Muscle layer of colon (tissue), 2 donors: Measurements from ENCODE around the gene ARHGEF39.

ENCODE experiments used
- H3K27ac ChIP-seq: one replicate; pipeline ENCODE4 v1.7.0; 2013; ENCODE audit warnings: low read depth, mild to moderate bottlenecking, low read length, moderate library complexity
- H3K27me3 ChIP-seq, 2 donors: one replicate each; pipeline ENCODE4 v1.7.0; 2013; ENCODE audit warnings: low read length in 2 of 2, mild to moderate bottlenecking in 2 of 2; ENCODE audit not compliant: insufficient read depth in 2 of 2, control insufficient read depth in 1 of 2
- H3K36me3 ChIP-seq: one replicate; pipeline ENCODE4 v1.7.0; 2013; ENCODE audit warnings: mild to moderate bottlenecking, low read length; ENCODE audit not compliant: insufficient read depth
- H3K4me1 ChIP-seq: one replicate; pipeline ENCODE4 v1.7.0; 2013; ENCODE audit warnings: mild to moderate bottlenecking, low read length; ENCODE audit not compliant: insufficient read depth
- H3K4me3 ChIP-seq, 2 donors: one replicate each; pipeline ENCODE4 v1.7.0; 2013; ENCODE audit warnings: low read length in 2 of 2, low read depth in 1 of 2, mild to moderate bottlenecking in 1 of 2, moderate library complexity in 1 of 2
- H3K9ac ChIP-seq: one replicate; pipeline ENCODE4 v1.7.0; 2013; ENCODE audit warnings: low read length
- H3K9me3 ChIP-seq: one replicate; pipeline ENCODE4 v1.7.0; 2013; ENCODE audit warnings: mild to moderate bottlenecking, low read length
- donor health status: abdominal sarcoma.
- donor health status: Adenocarcinoma of cecum.

The ARHGEF39 gene

DNA sequence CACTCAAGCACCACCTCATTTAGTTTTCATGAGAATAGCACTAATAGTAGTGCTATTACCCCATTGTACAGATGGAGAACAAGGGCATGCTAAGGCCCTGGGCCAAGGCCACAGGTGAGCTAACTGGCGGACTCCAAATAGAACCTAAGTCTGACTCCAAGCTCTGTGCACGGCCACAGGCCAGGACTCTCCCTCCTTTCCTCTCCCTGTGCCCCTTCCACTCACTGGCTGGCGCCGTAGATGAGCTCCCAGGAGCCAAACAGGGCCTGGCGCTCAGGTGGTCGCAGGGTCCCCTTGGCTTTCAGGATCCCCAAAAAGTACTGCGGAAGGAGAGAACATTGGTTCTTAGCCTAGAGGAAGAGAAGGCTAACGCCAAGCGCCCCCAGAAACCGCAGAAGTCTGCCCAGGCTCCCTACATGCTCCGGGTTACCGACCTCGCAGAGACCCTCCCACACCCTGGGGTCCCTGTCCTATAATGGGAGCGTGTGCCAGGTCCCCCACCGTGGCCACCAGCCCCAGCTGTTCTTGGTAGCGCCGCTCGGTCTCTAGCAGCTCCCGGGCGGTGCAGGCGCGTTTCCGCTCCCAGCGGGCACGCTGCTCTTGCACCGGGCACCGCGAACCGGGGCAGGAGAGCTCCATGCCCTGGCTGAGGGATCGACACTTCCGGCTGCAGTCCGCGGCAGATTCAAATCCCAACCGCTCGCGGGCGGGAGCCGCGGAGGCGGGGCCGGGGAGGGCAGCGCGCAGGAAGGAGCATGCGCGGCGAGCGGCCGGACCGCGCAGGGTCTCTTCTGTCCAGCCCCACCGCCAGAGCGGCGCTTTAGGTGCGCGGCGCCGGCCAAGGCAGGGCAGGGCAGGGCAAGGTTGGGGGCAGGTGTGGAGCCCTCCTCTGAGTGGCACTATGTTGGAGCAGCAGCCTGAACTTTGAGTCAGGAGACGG lies at the start of gene ARHGEF39:
TSS of gene ARHGEF39 (minus strand) at position 665 of the 940 bp plus-strand sequence. CDS start at position 639, 26 bp downstream.
- Histone ChIP-seq H3K9me3 (no peaks in the 10 kb centered on the region), H3K27me3 (no peaks in the 10 kb centered on the region), H3K4me1 (peaks cover 31% of the 10 kb centered on the region), H3K9ac (peak within 1 kb of the TSS; percentile 54), H3K36me3 (peaks cover 17% of the 10 kb centered on the region), H3K27ac (peak within 1 kb of the TSS; percentile 76), H3K4me3 (peak within 1 kb of the TSS; percentile 25 to 59)

- no peak overlapping the region for H3K9ac ChIP-seq
- no peaks in the 10 kb centered on the region for H3K4me1 ChIP-seq
- H3K27ac ChIP-seq = no peak overlapping the region
- H3K27me3 ChIP-seq = no peaks in the 10 kb centered on the region
- H3K36me3 ChIP-seq = peaks cover 91% of the 10 kb centered on the region
- H3K4me3 ChIP-seq = no peak overlapping the region
- no peaks in the 10 kb centered on the region for H3K9me3 ChIP-seq
These were observed 49.1 kb upstream of the ARHGEF39 start for GRCh38 chr9:35714123-35714522.

- H3K4me1 ChIP-seq = no peaks in the 10 kb centered on the region
- no peak overlapping the region for H3K9ac ChIP-seq
- no peak overlapping the region for H3K4me3 ChIP-seq
- H3K9me3 ChIP-seq = no peaks in the 10 kb centered on the region
- peaks cover 91% of the 10 kb centered on the region for H3K36me3 ChIP-seq
- H3K27ac ChIP-seq = no peak overlapping the region
- no peaks in the 10 kb centered on the region for H3K27me3 ChIP-seq
These were observed 48.6 kb upstream of the ARHGEF39 start for GRCh38 chr9:35713578-35713977.

GRCh38 chr9:35712762-35713400 lies 47.9 kb upstream of the ARHGEF39 start:
- H3K36me3 ChIP-seq = peaks cover 91% of the 10 kb centered on the region
- H3K9ac ChIP-seq = no peak overlapping the region
- no peaks in the 10 kb centered on the region for H3K9me3 ChIP-seq
- H3K4me3 ChIP-seq = no peak overlapping the region
- no peaks in the 10 kb centered on the region for H3K27me3 ChIP-seq
- no peaks in the 10 kb centered on the region for H3K4me1 ChIP-seq
- no peak overlapping the region for H3K27ac ChIP-seq

DNA sequence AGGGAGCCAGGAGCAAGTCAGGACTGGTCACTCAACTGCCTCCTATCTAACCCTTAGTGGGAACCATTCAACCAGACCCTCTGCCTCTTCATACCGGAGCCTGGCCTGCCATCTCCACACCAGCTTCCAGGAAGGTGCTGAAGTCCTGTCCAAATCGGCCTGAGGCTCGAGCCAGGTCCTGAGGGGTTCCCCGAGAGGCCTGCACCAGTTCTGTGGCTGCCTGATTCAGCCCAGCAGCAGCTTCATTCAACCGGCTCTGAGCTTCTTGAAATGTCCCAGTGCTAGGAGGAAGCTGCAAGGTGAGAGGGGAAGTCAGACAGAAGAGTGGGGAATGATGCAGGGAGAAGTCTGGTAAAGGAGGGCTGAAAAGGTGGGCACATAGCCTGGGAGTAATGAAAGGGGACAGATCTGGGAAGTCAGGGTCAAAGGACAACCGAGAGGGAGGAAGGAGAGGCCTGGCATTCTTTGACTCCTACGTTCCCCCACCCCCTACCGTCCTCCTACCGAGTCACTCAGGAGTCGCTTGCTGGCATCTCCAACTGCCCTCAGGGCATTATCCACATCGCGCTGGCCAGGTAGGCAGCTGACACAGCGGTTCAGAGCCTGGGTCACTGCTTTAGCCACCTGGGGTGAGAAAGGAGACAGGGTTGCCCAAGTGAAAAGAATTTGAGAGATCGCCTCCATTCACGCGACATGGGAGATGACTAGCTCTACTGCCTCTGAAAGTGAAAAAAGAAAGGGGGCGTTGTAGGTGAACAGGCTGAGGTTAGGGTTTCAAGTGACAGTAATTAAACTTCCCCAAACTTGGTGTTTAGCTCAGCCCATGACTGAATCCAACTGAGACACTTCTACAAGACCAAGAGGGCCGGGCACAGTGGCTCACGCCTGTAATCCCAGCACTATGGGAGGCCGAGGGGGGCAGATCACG lies 46.8 kb upstream of the ARHGEF39 start:
- Histone ChIP-seq H3K27ac (no peak overlapping the region), H3K9ac (no peak overlapping the region), H3K27me3 (no peaks in the 10 kb centered on the region), H3K4me3 (no peak overlapping the region), H3K4me1 (no peaks in the 10 kb centered on the region), H3K36me3 (peaks cover 91% of the 10 kb centered on the region), H3K9me3 (no peaks in the 10 kb centered on the region)

DNA sequence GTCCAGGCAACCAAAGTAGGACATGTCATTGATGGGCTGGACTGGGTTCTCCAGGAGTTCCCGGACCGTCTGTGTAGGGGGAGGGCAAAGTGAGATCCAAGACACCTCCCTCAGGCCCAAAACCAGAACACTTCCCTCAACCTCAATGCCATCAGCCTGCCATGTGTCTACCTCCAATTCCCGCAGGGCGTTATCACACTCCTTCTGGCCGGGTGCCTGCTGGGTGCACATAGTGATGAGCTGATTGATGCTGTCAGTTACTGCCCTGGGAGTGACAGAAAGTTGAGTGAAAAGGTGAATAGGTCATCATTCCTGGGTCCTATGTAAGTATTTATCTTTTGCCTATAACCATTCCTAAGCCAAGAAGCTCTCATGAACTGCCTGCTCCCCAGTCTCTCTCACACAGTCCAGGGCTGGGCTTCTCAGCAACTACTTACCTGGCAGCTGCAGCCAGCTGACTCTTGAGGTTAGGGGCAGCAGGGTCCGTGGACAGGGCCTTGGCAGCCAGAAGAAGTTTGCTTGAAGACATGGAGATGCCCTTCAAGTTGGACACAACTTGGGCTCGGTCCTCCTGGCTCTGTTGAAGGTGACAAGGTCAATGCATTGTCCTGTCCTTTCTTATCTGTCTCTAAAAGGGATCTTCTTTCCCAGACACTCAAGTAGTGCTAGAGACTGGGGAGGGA lies 46.0 kb upstream of the ARHGEF39 start:
- Histone ChIP-seq H3K36me3 (peaks cover 91% of the 10 kb centered on the region), H3K9ac (no peak overlapping the region), H3K4me1 (no peaks in the 10 kb centered on the region), H3K9me3 (no peaks in the 10 kb centered on the region), H3K27me3 (no peaks in the 10 kb centered on the region), H3K4me3 (no peak overlapping the region), H3K27ac (no peak overlapping the region)

DNA sequence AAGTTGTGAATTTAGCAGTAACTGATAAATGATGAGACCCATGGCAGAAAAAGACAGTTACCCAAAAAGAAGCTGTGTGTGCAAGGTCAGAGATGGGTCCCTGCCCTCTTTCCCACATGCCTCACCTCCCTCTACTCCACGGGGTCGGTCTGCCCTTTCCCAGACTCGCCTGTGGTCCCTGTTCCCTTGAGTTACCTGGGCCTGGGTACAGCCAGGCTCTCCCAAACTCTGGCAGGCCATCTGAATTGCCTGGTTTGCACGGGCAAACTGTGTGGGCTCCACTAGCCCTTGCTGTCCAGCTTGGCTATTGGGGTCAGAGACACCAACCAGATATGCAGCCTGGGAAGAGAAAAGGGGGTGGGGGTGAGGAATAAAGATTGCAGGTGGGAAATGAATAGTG lies 43.2 kb upstream of the ARHGEF39 start:
- no peak overlapping the region for H3K4me3 ChIP-seq
- no peak overlapping the region for H3K27ac ChIP-seq
- H3K4me1 ChIP-seq = no peaks in the 10 kb centered on the region
- no peaks in the 10 kb centered on the region for H3K27me3 ChIP-seq
- H3K9me3 ChIP-seq = no peaks in the 10 kb centered on the region
- H3K36me3 ChIP-seq = peaks cover 91% of the 10 kb centered on the region
- no peak overlapping the region for H3K9ac ChIP-seq

DNA sequence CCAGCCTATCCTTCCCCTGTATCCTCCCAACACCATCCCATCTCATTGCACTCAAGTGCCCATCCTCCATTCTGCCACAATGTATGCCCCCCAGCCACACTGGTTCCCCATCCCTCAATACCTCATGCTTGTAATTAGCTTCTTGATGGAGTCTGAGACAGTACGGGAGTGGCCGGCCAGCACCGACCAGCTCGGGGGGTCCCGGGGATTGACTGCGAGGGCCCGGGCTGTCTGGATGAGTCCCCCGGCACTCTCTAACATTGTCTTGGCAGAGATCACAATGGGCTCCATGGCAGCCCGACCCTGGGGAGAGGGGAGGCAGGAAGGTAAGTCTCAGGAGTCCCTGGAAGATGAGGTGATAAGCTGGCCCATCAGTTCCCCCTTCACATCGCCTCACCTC lies 42.0 kb upstream of the ARHGEF39 start:
- Histone ChIP-seq H3K9me3 (no peaks in the 10 kb centered on the region), H3K27ac (no peak overlapping the region), H3K27me3 (no peaks in the 10 kb centered on the region), H3K36me3 (peaks cover 90% of the 10 kb centered on the region), H3K4me3 (no peak overlapping the region), H3K9ac (no peak overlapping the region), H3K4me1 (no peaks in the 10 kb centered on the region)

GRCh38 chr9:35705836-35706430 lies 40.9 kb upstream of the ARHGEF39 start:
- no peaks in the 10 kb centered on the region for H3K4me1 ChIP-seq
- no peak overlapping the region for H3K4me3 ChIP-seq
- no peaks in the 10 kb centered on the region for H3K27me3 ChIP-seq
- H3K9me3 ChIP-seq = no peaks in the 10 kb centered on the region
- no peak overlapping the region for H3K27ac ChIP-seq
- H3K9ac ChIP-seq = no peak overlapping the region
- H3K36me3 ChIP-seq = peaks cover 90% of the 10 kb centered on the region

- peaks cover 90% of the 10 kb centered on the region for H3K36me3 ChIP-seq
- no peak overlapping the region for H3K27ac ChIP-seq
These were observed 40.4 kb upstream of the ARHGEF39 start for GRCh38 chr9:35705372-35705771.

More at GRCh38 chr9:35705372-35705771, 40.4 kb upstream of the ARHGEF39 start:
- Histone ChIP-seq H3K9me3 (no peaks in the 10 kb centered on the region), H3K9ac (no peak overlapping the region), H3K4me1 (no peaks in the 10 kb centered on the region), H3K27me3 (no peaks in the 10 kb centered on the region), H3K4me3 (no peak overlapping the region)
